ENCODE measurements around the gene TOR4A. TPM values are rescaled to one million over a fixed set of nuclear protein-coding genes. Genes with fewer than 3 reads are reported as not detected.
"Not testable (repeated sequence)": the region's sequence is repeated elsewhere in the genome, so short reads cannot be mapped to it uniquely, and the experiment has no call there.

Gene TOR4A
- total RNA-seq, 1 donor from 2014 or later = 1.9 TPM

DNA sequence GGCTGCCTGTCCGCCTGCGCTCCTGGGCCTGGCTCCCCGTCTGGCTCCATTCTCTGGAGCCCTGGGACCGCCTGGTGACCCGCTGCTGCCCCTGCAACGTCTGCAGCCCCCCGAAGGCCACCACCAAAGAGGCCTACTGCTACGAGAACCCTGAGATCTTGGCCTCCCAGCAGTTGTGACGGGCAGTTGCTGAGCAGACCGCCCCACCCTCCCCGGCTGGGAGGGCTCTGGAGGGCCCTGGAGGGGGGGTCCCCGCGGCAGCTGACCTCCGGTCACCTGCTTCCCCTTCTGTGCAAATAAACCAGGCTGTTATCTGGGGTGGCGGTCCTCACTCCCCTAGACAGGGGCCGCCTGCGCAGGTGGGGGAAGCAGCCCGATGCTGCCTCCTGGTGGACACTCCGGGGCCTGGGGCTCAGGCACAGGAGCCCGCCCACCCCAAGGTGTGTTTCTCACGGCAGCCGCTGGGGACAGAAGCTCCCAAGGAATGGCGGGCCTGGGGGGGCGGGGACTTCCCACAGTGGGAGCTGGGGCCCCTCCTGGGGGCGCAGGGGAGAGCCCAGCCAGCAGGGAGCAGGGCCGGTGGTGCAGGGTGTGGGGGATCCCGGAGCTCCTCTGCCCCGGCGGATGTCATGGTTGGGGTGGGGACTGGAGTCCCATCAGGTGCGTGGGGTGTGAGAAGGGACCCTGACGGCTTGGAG, 41.1 kb upstream of the TOR4A start:
- TF ChIP-seq, protein P1, sequence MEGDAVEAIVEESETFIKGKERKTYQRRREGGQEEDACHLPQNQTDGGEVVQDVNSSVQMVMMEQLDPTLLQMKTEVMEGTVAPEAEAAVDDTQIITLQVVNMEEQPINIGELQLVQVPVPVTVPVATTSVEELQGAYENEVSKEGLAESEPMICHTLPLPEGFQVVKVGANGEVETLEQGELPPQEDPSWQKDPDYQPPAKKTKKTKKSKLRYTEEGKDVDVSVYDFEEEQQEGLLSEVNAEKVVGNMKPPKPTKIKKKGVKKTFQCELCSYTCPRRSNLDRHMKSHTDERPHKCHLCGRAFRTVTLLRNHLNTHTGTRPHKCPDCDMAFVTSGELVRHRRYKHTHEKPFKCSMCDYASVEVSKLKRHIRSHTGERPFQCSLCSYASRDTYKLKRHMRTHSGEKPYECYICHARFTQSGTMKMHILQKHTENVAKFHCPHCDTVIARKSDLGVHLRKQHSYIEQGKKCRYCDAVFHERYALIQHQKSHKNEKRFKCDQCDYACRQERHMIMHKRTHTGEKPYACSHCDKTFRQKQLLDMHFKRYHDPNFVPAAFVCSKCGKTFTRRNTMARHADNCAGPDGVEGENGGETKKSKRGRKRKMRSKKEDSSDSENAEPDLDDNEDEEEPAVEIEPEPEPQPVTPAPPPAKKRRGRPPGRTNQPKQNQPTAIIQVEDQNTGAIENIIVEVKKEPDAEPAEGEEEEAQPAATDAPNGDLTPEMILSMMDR (IDR thresholded peaks at IDR 0.05) = peak; percentile 96
- no peaks in the 10 kb centered on the region for H3K27me3 Mint-ChIP-seq (ENCODE audit: unreplicated experiment)
- H3K4me3 Mint-ChIP-seq (ENCODE audit: unreplicated experiment) = no peak overlapping the region
- H3K9me3 Mint-ChIP-seq (ENCODE audit: unreplicated experiment) = no peaks in the 10 kb centered on the region
- no peaks in the 10 kb centered on the region for H3K36me3 Mint-ChIP-seq (ENCODE audit: unreplicated experiment)
- peaks cover 14% of the 10 kb centered on the region for H3K4me1 Mint-ChIP-seq (ENCODE audit: unreplicated experiment)
- peak; percentile 94 for DNase-seq (ENCODE audit: extremely low spot score, unreplicated experiment)
- H3K27ac Mint-ChIP-seq (ENCODE audit: unreplicated experiment) = no peak overlapping the region

- Mint-ChIP-seq H3K27me3 (ENCODE audit: unreplicated experiment) (no peaks in the 10 kb centered on the region), H3K27ac (ENCODE audit: unreplicated experiment) (no peak overlapping the region), H3K9me3 (ENCODE audit: unreplicated experiment) (no peaks in the 10 kb centered on the region), H3K36me3 (ENCODE audit: unreplicated experiment) (no peaks in the 10 kb centered on the region), H3K4me1 (ENCODE audit: unreplicated experiment) (peaks cover 14% of the 10 kb centered on the region), H3K4me3 (ENCODE audit: unreplicated experiment) (no peak overlapping the region)
- TF ChIP-seq, protein P1 (IDR thresholded peaks at IDR 0.05) = no peak
- DNase-seq (ENCODE audit: extremely low spot score, unreplicated experiment) = no peak
Measured at GRCh38 chr9:137236936-137237421, 40.5 kb upstream of the TOR4A start.

DNA sequence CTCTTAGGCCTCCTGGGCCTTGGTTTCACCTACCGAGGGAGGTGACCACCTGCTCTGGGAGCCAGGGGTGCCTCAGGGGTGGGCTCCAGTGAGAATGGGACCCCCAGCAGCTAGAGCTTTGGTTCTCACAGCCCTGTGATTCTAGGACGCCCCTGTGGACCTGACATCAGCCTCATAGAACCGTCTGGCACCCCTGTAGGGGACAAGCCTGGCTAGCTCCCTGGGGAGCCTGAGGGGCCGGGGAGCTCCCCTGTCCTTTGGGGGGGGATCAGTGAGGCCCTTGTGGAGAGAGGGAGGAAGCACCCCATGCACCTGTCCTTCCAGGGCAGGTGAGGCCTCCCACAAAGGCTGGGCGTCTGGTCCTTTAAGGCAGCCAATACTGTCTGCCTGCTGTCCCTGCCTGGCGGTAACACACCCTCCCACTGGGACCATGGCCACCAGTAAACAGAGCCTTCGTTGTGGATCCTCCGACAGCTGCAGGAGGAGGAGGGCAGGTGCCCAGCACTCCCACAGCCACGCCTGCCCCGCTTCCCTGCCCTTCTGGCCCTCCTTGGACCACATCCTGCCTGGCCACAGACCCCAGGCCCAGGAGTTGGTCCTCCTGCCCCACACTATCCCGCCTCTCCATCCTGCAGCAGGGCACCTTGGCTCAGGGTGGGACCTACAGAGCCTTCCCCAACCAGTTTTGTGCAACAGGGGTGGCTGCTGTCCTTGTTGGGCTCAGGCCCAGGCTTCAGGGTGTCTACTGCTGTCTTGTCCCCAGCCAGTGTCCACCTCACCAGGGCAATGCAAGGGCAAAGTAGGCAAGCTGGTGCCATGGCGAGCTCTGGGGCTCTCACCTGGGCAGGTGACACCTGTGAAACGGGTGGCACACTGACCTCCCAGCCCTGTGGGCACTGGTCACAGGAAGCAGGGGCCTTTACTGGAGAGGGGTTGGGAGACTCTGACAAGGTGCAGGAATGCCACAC, 39.5 kb upstream of the TOR4A start:
- Mint-ChIP-seq H3K4me3 (ENCODE audit: unreplicated experiment) (no peak overlapping the region), H3K36me3 (ENCODE audit: unreplicated experiment) (peaks cover 9% of the 10 kb centered on the region), H3K27ac (ENCODE audit: unreplicated experiment) (no peak overlapping the region), H3K9me3 (ENCODE audit: unreplicated experiment) (no peaks in the 10 kb centered on the region), H3K4me1 (ENCODE audit: unreplicated experiment) (peaks cover 24% of the 10 kb centered on the region), H3K27me3 (ENCODE audit: unreplicated experiment) (no peaks in the 10 kb centered on the region)
- TF ChIP-seq, protein P1 (IDR thresholded peaks at IDR 0.05) = no peak
- no peak for DNase-seq (ENCODE audit: extremely low spot score, unreplicated experiment)

- not testable (repeated sequence) for H3K9me3 Mint-ChIP-seq (ENCODE audit: unreplicated experiment); H3K27me3 Mint-ChIP-seq (ENCODE audit: unreplicated experiment); H3K36me3 Mint-ChIP-seq (ENCODE audit: unreplicated experiment); DNase-seq (ENCODE audit: extremely low spot score, unreplicated experiment)
- H3K27ac Mint-ChIP-seq (ENCODE audit: unreplicated experiment) = peak overlapping the region; percentile 82
- H3K4me3 Mint-ChIP-seq (ENCODE audit: unreplicated experiment) = peak overlapping the region; percentile 76
- H3K4me1 Mint-ChIP-seq (ENCODE audit: unreplicated experiment) = peaks cover 31% of the 10 kb centered on the region
Measured at GRCh38 chr9:137239541-137240200, 37.9 kb upstream of the TOR4A start.

DNA sequence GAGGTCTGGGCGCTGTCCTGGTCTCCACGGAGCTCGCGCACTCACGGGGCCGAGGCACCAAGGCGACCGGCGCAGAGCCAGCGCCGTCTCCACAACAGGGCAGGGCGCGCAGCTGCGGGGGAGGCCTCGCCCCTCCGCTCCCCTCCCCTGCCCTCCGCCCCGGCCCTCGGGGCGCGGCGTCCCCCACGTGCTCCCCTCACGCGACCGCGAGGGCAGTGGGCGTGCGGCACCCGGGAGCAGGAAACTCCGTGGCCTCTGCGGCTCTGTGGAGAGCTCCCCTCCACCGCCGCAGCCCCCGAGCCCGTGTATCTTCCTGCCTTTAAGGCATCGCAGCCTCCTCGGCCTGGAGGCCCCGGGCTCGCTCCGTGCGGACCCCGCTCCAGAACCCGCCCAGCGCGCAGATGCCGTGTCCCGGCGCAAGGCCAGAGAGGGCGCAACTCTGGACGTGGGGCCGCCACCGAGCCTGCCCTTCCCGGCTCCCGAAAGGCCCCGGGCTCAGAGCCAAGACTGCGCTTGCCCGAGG, 37.1 kb upstream of the TOR4A start:
- peak; percentile 91 for DNase-seq (ENCODE audit: extremely low spot score, unreplicated experiment)
- H3K4me3 Mint-ChIP-seq (ENCODE audit: unreplicated experiment) = peak overlapping the region; percentile 76
- H3K27ac Mint-ChIP-seq (ENCODE audit: unreplicated experiment) = peak overlapping the region; percentile 82
- peaks cover 9% of the 10 kb centered on the region for H3K36me3 Mint-ChIP-seq (ENCODE audit: unreplicated experiment)
- no peaks in the 10 kb centered on the region for H3K9me3 Mint-ChIP-seq (ENCODE audit: unreplicated experiment)
- no peaks in the 10 kb centered on the region for H3K27me3 Mint-ChIP-seq (ENCODE audit: unreplicated experiment)
- TF ChIP-seq, protein P1 (IDR thresholded peaks at IDR 0.05) = no peak
- peaks cover 31% of the 10 kb centered on the region for H3K4me1 Mint-ChIP-seq (ENCODE audit: unreplicated experiment)

Measured in osteocyte (in vitro differentiated cells).